Measurements from ENCODE around the gene HES4.

- no peak for TF ChIP-seq CTCF (IDR thresholded peaks at IDR 0.05)
- no peak for TF ChIP-seq REST (IDR thresholded peaks at IDR 0.05; ENCODE audit: low read depth, low read length)
- no peak for TF ChIP-seq YY1 (IDR thresholded peaks at IDR 0.05; ENCODE audit: low read depth)
- TF ChIP-seq TEAD4 (IDR thresholded peaks at IDR 0.05; ENCODE audit: borderline replicate concordance, insufficient read depth): no peak
- TF ChIP-seq JUND (IDR thresholded peaks at IDR 0.05): no peak
Measured at GRCh38 chr1:950268-950667, 49.6 kb downstream of the HES4 start.
